Upper lobe of right lung (tissue), 1 donor: ENCODE results near the gene TBX15. TPM values are rescaled to one million over a fixed set of nuclear protein-coding genes. Genes with fewer than 3 reads are reported as not detected.

Source experiments
- ATAC-seq: fragments of 200-7000 bp; cut with Tn5 transposase; one replicate; pipeline ENCODE4 v1.9.1; 2020; ENCODE audit warnings: mild to moderate bottlenecking, moderate library complexity
- DNase-seq: peaks from one replicate; pipeline ENCODE4 v3.0.0-alpha.2; 2020
- H3K27ac ChIP-seq: fragments of 200-600 bp; one replicate; pipeline ENCODE4 v1.8.0; 2022
- H3K27me3 ChIP-seq: fragments of 200-600 bp; one replicate; pipeline ENCODE4 v1.8.0; 2022; ENCODE audit warnings: mild to moderate bottlenecking
- H3K36me3 ChIP-seq: fragments of 200-600 bp; one replicate; pipeline ENCODE4 v1.8.0; 2022
- H3K4me1 ChIP-seq: fragments of 200-600 bp; one replicate; pipeline ENCODE4 v1.8.0; 2022
- H3K4me3 ChIP-seq: fragments of 200-600 bp; one replicate; pipeline ENCODE4 v1.8.0; 2022; ENCODE audit warnings: mild to moderate bottlenecking
- H3K9me3 ChIP-seq: fragments of 200-600 bp; one replicate; pipeline ENCODE4 v1.8.0; 2022
- CTCF ChIP-seq: fragments of 200-600 bp; IDR thresholded peaks from one replicate; pipeline ENCODE4 v1.8.0; 2022; ENCODE audit warnings: antibody characterized with exemption
- intact Hi-C: fragments of 100-400 bp; cut with DNase I; formaldehyde crosslinking; loops from one replicate; pipeline ENCODE4 v1.11.0; 2022
- total RNA-seq: library from RNA; stranded (reverse); fragmentation: NEBNext Ultra II Directional; extraction: Animal tissue kit (Norgen Biotek cat#: 25700); gene quantifications from one replicate; pipeline ENCODE4 v1.2.1, GENCODE V29; 2021
- donor health status: DM: no; HTN: yes; CAD: no; lungs with severe emphysema.

The TBX15 gene
- total RNA-seq, 1 donor from 2014 or later = 0.64 TPM

- Histone ChIP-seq H3K4me1 (no peaks in the 10 kb centered on the region), H3K27me3 (no peaks in the 10 kb centered on the region), H3K9me3 (no peaks in the 10 kb centered on the region), H3K36me3 (no peaks in the 10 kb centered on the region), H3K27ac (no peak overlapping the region), H3K4me3 (no peak overlapping the region)
- ATAC-seq (no peak), DNase-seq (no peak)
- intact Hi-C loops = no loop called here
- TF ChIP-seq CTCF = no peak
These were observed 38.8 kb downstream of the TBX15 start for GRCh38 chr1:118949315-118949714.

- no peak for ATAC-seq
- intact Hi-C loops = no loop called here
- Histone ChIP-seq H3K27me3 (no peaks in the 10 kb centered on the region), H3K27ac (no peak overlapping the region), H3K4me3 (no peak overlapping the region), H3K36me3 (no peaks in the 10 kb centered on the region), H3K9me3 (no peaks in the 10 kb centered on the region), H3K4me1 (no peaks in the 10 kb centered on the region)
- TF ChIP-seq CTCF = no peak
- no peak for DNase-seq
These were observed 39.3 kb downstream of the TBX15 start for GRCh38 chr1:118948846-118949245.

GRCh38 chr1:118948351-118948750 lies 39.8 kb downstream of the TBX15 start:
- ATAC-seq (no peak), DNase-seq (no peak)
- TF ChIP-seq CTCF = no peak
- no peaks in the 10 kb centered on the region for H3K4me1 ChIP-seq
- H3K4me3 ChIP-seq = no peak overlapping the region
- H3K36me3 ChIP-seq = no peaks in the 10 kb centered on the region
- H3K27ac ChIP-seq = no peak overlapping the region
- intact Hi-C loops = no loop called here
- H3K9me3 ChIP-seq = no peaks in the 10 kb centered on the region
- H3K27me3 ChIP-seq = no peaks in the 10 kb centered on the region

- ATAC-seq = no peak
- no peaks in the 10 kb centered on the region for H3K4me1 ChIP-seq
- intact Hi-C loops = no loop called here
These were observed 40.4 kb downstream of the TBX15 start for GRCh38 chr1:118947790-118948189.

GRCh38 chr1:118947003-118947765 lies 41.0 kb downstream of the TBX15 start:
- Histone ChIP-seq H3K9me3 (no peaks in the 10 kb centered on the region), H3K4me3 (no peak overlapping the region), H3K4me1 (no peaks in the 10 kb centered on the region), H3K27me3 (no peaks in the 10 kb centered on the region), H3K27ac (no peak overlapping the region), H3K36me3 (no peaks in the 10 kb centered on the region)
- ATAC-seq (no peak), DNase-seq (no peak)
- no peak for TF ChIP-seq CTCF
- intact Hi-C loops = no loop called here

More at GRCh38 chr1:118947790-118948189, 40.4 kb downstream of the TBX15 start:
- Histone ChIP-seq H3K27me3 (no peaks in the 10 kb centered on the region), H3K36me3 (no peaks in the 10 kb centered on the region), H3K27ac (no peak overlapping the region), H3K9me3 (no peaks in the 10 kb centered on the region), H3K4me3 (no peak overlapping the region)
- DNase-seq = no peak
- TF ChIP-seq CTCF = no peak
